ENCODE results near the gene DAB1. TPM values are rescaled to one million over a fixed set of nuclear protein-coding genes. Genes with fewer than 3 reads are reported as not detected.

DAB1 gene
- total RNA-seq, 2 experiments from 2014 or later: 0.52 to 0.61 TPM

DNA sequence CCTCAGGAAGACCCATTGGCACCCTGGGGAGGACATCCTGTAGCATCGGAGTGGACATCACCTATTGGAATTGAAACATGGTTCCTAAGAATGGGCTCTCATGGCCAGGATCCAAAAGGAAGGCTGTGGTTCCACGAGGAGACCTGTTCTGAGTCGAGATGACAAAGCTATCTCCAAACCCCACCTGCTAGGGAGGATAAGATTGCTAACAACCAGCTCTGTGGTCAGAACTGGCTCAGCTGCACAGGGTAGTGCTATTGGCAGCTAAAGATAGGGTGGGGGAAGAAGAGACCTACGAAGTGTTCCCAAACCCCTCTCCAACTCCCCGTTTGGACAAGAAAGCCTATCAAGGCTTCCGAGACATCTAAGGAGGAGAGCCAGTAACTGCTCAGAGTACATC lies 440.4 kb downstream of the DAB1 start:
- H3K36me3 Mint-ChIP-seq (ENCODE audit: low read depth): no peaks in the 10 kb centered on the region
- Histone ChIP-seq H3K4me3 (ENCODE audit: low read length) (no peak overlapping the region), H3K4me1 (ENCODE audit: insufficient read depth, low read length) (no peaks in the 10 kb centered on the region), H3K27ac (ENCODE audit: low read depth in 1 of 2, low read length in 2 of 2) (no peak overlapping the region), H3K9me3 (ENCODE audit: control insufficient read depth in 1 of 2, insufficient read depth in 1 of 2, low read length in 2 of 2) (no peaks in the 10 kb centered on the region), H3K36me3 (ENCODE audit: insufficient read depth, low read length) (no peaks in the 10 kb centered on the region), H3K27me3 (ENCODE audit: control insufficient read depth in 1 of 2, insufficient read depth in 2 of 2, low read length in 2 of 2) (peaks cover 0 to 2% of the 10 kb centered on the region in 2 experiments)
- ChIA-PET CTCF (no interaction called here), POLR2A (no interaction called here)
- no peak overlapping the region for H3K4me3 Mint-ChIP-seq
- DNase-seq (no peak), ATAC-seq (ENCODE audit: poor library complexity) (no peak)
- TF ChIP-seq, protein P1, sequence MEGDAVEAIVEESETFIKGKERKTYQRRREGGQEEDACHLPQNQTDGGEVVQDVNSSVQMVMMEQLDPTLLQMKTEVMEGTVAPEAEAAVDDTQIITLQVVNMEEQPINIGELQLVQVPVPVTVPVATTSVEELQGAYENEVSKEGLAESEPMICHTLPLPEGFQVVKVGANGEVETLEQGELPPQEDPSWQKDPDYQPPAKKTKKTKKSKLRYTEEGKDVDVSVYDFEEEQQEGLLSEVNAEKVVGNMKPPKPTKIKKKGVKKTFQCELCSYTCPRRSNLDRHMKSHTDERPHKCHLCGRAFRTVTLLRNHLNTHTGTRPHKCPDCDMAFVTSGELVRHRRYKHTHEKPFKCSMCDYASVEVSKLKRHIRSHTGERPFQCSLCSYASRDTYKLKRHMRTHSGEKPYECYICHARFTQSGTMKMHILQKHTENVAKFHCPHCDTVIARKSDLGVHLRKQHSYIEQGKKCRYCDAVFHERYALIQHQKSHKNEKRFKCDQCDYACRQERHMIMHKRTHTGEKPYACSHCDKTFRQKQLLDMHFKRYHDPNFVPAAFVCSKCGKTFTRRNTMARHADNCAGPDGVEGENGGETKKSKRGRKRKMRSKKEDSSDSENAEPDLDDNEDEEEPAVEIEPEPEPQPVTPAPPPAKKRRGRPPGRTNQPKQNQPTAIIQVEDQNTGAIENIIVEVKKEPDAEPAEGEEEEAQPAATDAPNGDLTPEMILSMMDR (IDR thresholded peaks at IDR 0.05): no peak
- H3K27me3 Mint-ChIP-seq: no peaks in the 10 kb centered on the region
- H3K4me1 Mint-ChIP-seq (ENCODE audit: low read depth): no peaks in the 10 kb centered on the region
- H3K9me3 Mint-ChIP-seq: no peaks in the 10 kb centered on the region
- intact Hi-C loops (cut with DNase I, micrococcal nuclease): no loop called here
- H3K27ac Mint-ChIP-seq: no peak overlapping the region

DNA sequence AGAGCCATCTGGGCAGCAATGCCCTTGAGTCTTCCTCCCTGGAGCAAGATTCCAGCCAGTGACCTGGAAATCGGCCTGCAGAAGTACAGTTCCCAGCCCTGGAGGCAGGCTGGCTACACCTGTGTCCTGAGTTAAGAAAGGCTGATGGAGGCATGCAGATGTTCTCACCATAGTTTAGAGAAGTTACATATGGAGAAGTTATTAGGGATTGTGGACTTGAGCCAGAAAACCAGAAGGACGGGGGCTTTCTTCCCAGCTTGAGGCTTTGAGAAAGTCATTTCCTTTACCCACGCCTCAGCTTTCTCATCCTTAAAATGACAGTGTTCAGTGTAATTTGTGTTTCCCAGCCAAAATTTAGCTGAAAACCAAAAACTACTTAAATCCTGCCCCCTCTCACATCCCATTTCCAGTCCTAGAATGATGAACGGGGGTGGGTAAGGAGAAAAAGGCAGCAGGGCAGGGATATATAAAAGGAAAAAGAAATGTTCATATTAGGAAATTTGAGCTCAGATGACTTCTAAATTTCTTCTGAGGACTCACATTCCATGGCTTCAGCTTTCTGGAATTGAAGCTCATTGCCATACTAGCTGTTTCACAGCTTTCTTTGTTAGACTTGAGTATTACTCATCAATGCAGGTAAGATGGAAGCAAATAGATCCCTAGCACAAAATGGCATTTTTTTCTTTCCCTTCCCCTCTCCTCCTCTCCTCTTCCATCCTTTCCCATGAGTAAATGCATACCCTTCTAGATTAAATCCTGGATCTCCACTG lies 443.7 kb downstream of the DAB1 start:
- intact Hi-C loops (cut with DNase I, micrococcal nuclease): no loop called here

DNA sequence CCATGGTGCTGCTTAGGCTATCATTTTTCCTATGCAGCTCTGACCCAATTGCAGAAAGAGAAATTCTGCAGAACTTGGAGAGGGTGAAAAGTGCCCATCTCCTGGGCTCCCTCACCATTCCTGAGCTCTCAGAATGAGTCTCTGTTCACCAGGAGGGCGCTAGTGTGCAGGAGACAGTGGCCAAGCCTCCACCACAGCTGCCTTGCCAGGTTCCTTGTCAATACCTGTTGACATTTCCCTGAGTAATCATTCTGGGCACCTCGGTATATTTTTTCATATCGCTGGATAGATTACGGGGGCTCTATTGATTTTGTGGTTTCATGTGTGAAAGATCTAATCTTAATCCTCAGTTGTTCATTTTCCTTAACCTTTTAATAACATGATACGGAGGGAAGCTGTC lies 445.0 kb downstream of the DAB1 start:
- H3K27me3 ChIP-seq (ENCODE audit: control insufficient read depth in 1 of 2, insufficient read depth in 2 of 2, low read length in 2 of 2): peaks cover 0 to 2% of the 10 kb centered on the region in 2 experiments
- Mint-ChIP-seq H3K9me3 (no peaks in the 10 kb centered on the region), H3K27me3 (no peaks in the 10 kb centered on the region), H3K27ac (no peak overlapping the region), H3K4me1 (ENCODE audit: low read depth) (no peaks in the 10 kb centered on the region), H3K36me3 (ENCODE audit: low read depth) (no peaks in the 10 kb centered on the region), H3K4me3 (no peak overlapping the region)
- DNase-seq (no peak), ATAC-seq (ENCODE audit: poor library complexity) (no peak)
- H3K36me3 ChIP-seq (ENCODE audit: insufficient read depth, low read length): no peaks in the 10 kb centered on the region
- no peak overlapping the region for H3K27ac ChIP-seq (ENCODE audit: low read depth in 1 of 2, low read length in 2 of 2)
- no peaks in the 10 kb centered on the region for H3K4me1 ChIP-seq (ENCODE audit: insufficient read depth, low read length)
- TF ChIP-seq, protein P1 (IDR thresholded peaks at IDR 0.05): no peak
- POLR2A ChIA-PET: no interaction called here
- intact Hi-C loops (cut with DNase I, micrococcal nuclease): no loop called here
- peaks cover 0 to 3% of the 10 kb centered on the region in 2 experiments for H3K9me3 ChIP-seq (ENCODE audit: control insufficient read depth in 1 of 2, insufficient read depth in 1 of 2, low read length in 2 of 2)
- H3K4me3 ChIP-seq (ENCODE audit: low read length): no peak overlapping the region
- CTCF ChIA-PET: no interaction called here

More for the DNA sequence above, 443.7 kb downstream of the DAB1 start:
- DNase-seq (no peak), ATAC-seq (ENCODE audit: poor library complexity) (no peak)
- CTCF ChIA-PET: no interaction called here
- Histone ChIP-seq H3K9me3 (ENCODE audit: control insufficient read depth in 1 of 2, insufficient read depth in 1 of 2, low read length in 2 of 2) (no peaks in the 10 kb centered on the region), H3K4me3 (ENCODE audit: low read length) (no peak overlapping the region), H3K36me3 (ENCODE audit: insufficient read depth, low read length) (no peaks in the 10 kb centered on the region), H3K27ac (ENCODE audit: low read depth in 1 of 2, low read length in 2 of 2) (no peak overlapping the region), H3K4me1 (ENCODE audit: insufficient read depth, low read length) (no peaks in the 10 kb centered on the region), H3K27me3 (ENCODE audit: control insufficient read depth in 1 of 2, insufficient read depth in 2 of 2, low read length in 2 of 2) (peaks cover 0 to 2% of the 10 kb centered on the region in 2 experiments)
- H3K27me3 Mint-ChIP-seq: no peaks in the 10 kb centered on the region
- no peak overlapping the region for H3K4me3 Mint-ChIP-seq
- no peak overlapping the region for H3K27ac Mint-ChIP-seq
- no peaks in the 10 kb centered on the region for H3K9me3 Mint-ChIP-seq
- H3K4me1 Mint-ChIP-seq (ENCODE audit: low read depth): no peaks in the 10 kb centered on the region
- H3K36me3 Mint-ChIP-seq (ENCODE audit: low read depth): no peaks in the 10 kb centered on the region
- TF ChIP-seq, protein P1 (IDR thresholded peaks at IDR 0.05): no peak
- POLR2A ChIA-PET: no interaction called here

Data from CD4-positive, alpha-beta T cell (primary cell).